HG02970 (cell line): ENCODE data around the gene NOTCH4.
"Not testable (repeated sequence)": the region's sequence is repeated elsewhere in the genome, so short reads cannot be mapped to it uniquely, and the experiment has no call there.

Experiments
- ATAC-seq: cut with Tn5 transposase; IDR thresholded peaks from one replicate; pipeline ENCODE4 v1.9.1; 2021; ENCODE audit warnings: mild to moderate bottlenecking, moderate library complexity, moderate number of reproducible peaks; ENCODE audit not compliant: unreplicated experiment, low FRiP score

NOTCH4 gene

DNA sequence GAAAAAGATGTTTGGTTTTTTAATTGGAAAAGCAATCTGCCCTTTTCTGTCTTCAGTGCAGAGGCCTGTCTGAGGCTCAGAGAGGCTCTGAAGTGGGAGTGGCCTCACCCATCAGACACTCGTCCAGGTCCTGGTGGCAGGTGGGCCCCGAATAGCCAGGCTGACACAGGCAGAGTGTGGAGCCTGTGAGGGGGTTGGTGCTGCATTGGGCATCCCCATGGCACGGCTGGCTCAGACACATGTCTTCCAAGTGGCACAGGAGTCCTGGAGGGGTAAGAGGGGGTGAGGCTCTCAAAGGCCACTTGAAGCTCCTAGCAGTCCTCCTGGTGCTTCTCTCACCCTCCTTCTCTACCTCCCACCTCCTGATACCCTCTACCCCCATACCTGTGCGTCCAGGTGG, 3.8 kb downstream of the NOTCH4 start:
- no peak for ATAC-seq

DNA sequence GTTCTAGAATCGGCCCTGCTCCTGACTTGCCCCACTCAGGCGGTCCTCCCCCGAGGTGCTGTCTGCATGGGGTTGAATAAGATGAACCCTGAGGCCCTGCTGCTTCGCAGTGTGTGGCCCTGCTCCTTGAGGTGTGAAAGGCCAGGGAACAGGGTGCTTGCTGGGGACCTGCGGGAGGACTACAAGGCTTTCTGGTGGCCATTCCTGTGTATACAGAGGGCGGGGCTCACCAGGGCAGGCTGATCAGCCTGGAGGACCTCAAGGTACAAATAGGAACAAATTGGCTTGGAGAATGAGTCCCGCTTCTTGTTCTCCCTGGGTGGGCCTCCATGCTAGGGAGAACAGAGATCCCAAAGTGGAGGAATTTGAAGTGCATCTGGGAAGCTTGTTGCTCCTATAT, 5.7 kb downstream of the NOTCH4 start:
- no peak for ATAC-seq

DNA sequence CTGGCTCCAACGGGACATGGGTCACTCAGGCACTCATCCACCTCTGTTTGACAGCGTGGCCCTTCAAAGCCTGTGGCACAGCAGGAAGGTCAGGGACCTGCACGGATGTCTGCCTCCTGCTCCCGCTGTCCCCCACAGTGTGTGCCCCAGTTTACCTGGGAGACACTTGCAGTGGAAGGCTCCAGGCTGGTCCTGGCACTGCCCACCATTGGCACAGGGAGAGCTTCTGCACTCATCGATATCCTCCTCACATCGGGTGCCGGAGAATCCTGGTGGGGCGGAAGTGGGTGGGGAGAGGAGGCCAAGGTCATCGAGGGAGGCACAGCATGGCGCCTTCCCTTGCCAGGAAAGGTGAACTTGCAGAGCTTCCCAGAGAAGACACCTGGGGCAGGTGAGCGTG, 6.9 kb downstream of the NOTCH4 start:
- no peak for ATAC-seq

DNA sequence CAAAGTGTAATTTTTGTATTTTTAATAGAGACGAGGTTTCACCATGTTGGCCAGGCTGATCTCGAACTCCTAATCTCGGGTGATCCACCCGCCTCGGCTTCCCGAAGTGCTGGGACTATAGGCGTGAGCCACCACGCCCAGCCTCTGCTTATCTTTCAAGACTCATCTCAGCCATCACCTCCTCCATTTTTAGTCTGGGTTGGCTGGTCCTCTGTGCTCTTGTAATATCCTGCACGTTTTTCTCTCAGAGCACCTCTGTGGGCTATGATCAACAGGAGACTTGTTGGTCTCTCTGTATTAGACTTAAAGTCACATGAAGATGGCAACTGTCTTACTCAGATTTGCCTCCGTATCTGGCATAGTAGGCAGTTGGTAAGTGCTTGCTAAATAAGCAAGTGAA, 7.6 kb downstream of the NOTCH4 start:
- ATAC-seq = no peak

DNA sequence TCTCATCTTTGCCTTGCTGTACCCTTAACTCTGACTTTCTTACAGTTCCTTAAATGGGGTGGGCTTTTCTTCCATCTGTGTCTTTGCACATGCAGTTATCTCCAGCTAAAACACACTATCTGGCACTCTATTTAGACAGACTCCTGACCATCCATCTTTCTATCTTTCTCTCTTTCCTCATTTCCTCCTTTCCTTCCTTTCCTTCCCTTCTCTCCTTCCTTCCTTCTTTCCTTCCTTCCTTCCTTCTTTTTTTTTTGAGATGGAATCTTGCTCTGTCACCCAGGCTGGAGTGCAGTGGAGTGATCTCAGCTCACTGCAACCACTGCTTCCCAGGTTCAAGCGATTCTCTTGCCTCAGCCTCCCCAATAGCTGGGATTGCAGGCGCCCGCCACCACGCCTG, 8.2 kb downstream of the NOTCH4 start:
- ATAC-seq = no peak

DNA sequence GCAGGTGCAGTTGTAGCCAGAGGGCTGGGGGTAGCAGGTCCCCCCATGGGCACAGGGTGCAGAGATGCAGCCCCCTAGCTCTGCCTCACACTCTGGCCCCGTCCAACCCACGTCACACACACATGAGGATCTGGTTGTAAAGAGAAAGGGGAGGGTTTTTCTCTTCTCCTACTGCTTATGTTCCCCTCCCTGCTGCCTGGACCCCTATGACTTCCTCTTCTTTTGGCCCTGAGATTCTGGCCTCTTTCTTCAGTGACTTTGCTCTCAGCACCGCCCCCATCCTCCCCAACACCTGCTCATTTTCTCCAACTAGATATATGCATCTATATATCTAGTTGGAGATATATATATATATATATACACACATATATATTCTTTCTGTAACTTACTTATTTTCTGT, 9.7 kb downstream of the NOTCH4 start:
- no peak for ATAC-seq

DNA sequence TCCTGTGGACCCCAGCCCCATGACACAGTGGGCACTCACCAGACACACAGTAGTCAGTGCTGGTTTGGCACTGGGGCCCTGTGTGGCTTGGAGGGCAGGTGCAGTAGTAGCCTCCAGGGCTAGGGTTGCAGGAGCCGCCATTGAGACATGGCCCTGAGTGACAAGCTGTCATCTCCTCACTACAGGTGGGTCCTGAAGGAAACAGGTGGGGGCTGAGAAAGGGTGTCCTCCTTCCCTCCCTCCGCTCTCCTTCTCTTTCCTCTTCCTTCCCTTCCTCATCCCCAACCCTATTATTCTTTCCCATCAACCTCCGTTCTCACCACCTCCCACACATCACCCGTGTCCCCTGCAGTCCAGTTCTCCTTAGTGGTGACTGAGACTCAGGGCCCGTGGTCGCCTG, 10.2 kb downstream of the NOTCH4 start:
- ATAC-seq = no peak

DNA sequence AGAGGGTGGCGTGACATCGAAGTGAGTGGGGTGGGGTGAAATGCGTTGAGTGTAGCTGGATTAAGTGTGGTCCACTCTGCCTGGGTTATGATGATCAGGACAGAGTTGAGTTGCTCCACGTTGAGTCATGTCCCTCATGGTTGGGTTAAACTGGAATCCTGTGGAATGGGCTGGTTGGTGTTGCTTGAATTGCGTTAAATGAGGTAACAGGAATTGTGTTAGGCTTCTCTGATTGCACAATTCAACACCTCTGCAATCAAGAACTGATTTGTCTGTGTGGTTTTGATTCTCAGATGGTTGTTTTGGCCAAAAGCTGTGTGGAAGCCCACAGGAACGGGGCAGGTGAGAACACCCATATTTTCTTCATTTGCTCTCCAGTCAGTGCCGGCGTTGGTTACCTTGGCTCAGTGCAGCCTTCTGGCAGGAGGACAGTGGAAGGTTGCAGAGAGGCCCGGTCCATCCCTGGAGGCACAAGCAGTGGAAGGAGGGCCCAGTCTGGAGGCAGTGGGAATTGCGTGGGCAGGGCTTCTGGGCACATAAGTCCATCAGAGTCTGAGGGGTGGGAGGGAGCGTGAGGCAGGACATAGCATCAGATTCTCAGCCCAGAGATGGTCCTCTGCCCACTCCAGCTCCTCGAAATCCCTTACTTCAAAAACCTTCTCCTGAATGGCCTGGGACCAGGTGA, 11.6 kb downstream of the NOTCH4 start:
- no peak for ATAC-seq

DNA sequence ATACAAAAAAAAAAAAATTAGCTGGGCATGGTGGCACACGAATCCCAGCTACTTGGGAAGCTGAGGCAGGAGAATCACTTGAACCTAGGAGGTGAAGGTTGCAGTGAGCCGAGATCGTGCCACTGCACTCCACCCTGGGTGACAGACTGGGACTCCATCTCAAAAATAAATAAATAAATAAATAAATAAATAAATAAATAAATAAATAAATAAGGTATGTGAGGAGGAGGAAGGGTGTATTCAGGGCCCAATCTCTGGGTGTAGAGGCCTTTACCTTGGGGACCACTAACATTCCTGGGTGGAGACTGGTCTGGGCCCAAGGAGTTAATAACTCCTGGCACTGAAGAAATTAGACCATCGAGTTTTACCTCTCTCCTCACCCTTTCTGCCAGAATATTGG, 12.4 kb downstream of the NOTCH4 start:
- ATAC-seq = not testable (repeated sequence)

DNA sequence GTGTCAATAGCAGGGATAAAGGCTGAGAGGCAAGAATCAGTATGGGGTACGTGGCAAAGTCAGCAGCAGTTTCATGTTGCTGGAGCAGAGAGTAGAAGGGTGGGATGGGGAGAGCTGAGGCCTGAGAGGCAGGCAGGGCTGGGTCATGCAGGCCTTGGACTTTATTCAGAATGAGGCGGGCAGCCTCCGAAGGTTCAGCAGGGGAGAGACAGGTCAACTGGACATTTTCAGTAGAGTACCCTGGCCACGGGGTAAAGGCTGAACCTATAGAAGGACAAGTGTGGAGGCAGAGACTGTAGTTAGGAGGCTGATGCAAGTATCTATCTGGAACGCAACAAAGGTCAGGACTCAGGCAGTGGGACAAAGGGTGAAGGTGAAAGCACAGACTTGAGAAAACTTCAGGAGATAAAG, 13.7 kb downstream of the NOTCH4 start:
- ATAC-seq = no peak

DNA sequence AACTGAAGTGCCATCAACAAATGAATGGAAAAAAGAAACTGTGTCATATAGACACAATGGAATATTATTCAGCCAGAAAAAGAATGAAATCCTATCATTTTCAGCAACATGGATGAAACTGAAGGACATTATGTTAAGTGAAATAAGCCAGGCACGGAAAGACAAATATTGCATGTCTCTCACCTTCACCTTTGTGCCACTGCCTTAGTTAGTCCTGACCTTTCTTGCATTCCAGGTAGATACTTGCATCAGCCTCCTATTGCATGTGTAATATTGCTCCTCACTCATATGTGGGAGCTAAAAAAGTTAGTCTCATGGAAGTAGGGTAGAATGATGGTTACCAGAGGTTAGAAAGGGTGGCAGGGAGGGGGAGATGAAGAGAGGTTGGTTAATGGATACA, 14.9 kb downstream of the NOTCH4 start:
- no peak for ATAC-seq

DNA sequence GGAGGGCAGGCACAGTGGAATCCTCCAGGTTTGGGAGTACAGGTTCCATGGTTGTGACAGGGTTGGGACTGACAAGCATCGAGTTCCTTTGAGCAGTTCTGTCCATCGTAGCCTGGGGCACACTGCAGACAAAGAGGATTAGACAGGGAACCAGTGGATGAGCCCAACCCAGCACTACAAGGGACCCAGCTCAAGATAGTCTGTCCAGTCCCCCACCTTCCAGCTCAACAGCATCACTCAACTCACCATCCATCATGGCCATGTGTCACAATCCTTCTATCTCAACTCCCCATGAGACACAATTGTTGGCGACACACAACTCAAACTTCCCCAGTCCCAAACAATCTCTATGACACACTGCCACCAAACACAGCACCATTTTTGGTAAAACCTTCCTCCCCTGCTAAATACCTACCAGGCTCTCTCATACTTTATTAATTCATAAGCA, 19.6 kb downstream of the NOTCH4 start:
- ATAC-seq = no peak

DNA sequence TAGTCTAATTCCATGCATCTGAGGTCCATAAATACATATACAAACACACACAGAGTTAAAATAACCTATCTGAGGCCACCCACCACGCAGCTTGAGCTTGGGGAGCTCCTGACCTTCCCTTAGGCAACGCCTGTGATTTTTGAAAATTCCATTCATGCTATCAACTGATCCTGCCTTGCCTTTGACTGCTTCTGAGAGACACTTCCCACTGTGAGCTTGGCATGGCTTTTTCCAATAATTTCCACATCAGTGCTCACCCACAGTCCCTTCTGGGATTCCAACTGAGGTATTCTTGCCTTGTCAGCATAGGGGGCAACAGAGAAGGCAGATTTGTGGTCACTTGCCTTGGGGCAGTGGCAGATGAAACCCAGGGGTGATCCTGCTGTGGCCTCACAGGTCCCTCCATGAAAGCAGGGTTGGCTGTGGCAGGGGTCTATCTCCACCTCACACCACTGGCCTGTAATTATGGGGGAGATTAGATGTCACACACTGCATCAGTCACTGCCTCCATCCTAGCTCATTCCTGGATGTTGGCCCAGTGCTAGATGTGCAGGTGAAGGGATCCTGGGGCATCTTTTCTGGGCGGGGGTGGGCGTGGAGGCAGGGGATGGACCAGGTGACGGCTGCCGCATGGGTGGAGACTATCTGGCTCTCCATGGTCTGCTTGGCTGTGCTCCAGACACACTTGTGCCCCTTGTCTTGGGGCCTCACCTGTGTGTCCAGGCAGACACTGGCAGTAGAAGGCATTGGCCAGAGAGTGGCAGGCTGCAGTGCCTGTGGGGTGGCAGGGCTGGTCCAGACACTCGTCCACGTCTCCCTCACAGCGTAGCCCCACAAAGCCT, 20.2 kb downstream of the NOTCH4 start:
- ATAC-seq = no peak

DNA sequence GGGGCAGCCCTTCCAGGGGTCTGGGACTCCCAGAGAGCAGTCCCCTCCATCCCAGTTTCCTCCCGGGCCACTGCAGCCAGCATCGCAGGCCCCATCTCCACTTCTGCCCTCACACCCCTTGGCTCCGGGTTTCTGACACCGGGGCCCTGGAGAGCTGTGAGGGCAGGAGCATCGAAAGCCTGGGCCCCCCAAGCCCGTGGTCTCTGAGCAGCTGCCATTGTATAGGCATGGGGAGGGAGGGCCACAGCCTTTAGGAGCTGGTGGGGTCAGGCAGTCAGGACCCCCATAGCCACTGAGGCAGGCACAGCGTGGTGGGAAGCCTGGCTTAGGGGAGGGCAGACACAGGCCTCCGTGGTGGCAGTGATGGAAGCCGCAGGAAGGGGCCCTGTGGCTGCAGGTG, 21.7 kb downstream of the NOTCH4 start:
- no peak for ATAC-seq

DNA sequence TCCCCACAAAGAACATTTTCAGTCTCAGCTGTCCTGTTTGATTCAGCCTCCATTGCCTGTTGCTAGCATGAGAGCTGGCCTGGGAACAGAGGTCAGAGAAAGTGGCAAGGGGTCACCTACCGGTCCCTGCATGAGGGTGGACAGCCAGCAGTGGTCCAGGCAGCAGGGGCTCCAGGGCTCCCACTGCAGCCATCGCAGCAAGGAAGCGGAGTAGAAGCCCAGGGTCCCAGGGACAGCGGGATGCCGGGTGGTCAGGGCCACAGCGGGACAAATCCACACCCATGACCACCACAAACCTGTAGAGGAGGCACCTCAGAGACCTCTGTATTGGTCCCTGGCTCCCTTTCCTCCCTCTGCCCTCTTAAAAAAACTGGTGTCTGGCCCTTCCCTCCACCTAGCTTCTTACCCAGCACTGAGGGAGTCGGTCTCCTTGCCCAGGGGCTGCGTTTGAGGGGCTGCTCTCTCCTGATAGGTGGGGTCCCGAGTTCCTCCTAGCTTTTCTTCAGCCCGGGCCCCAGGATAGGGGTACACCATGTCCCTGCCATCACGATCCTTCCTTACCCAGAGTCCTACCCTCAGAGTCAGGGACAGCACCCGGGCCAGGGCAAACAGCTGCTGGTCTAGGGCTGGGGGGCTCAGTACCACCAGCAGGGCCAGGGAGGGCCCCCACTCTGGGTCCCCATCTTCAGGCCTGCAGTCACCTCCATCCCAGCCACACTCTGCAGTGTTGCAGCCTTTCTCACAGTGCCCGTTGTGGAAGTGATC, 23.0 kb downstream of the NOTCH4 start:
- ATAC-seq = no peak

DNA sequence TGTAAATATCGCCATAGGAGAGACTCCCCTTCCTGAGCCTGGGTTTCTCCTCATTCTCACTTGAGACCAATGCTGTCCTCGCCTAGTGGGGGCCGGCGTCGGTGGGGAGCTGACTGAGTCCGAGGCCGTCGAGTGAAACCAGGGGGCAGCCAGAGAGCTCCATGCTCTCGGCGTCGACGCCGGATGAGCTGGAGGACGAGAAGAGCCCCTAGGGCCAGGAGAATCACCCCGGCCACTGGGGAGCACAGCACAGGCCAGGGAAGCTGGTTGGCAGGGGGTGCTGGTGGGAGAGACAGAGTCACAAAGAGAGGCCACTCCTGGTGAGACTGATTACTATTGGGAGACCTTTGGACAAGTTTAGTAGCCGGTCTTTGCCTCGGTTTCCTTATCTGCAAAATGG, 25.0 kb downstream of the NOTCH4 start:
- no peak for ATAC-seq

DNA sequence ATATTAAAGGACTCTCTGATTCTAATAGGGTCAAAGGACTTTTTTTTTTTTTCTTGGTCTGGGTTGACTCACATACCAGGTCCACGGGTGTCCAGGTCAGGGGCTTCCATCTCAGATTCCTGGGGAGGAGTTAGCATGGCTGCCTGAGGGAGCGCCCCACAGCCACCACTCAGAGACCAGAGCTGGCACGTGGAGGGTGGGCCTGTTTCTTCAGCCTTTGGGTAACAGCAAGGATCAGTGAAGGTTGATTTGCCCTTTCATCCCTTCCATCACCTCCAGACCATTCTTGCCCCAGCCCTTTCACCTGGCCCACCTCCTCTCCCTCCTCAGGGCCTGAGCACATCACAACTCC, 25.5 kb downstream of the NOTCH4 start:
- no peak for ATAC-seq

DNA sequence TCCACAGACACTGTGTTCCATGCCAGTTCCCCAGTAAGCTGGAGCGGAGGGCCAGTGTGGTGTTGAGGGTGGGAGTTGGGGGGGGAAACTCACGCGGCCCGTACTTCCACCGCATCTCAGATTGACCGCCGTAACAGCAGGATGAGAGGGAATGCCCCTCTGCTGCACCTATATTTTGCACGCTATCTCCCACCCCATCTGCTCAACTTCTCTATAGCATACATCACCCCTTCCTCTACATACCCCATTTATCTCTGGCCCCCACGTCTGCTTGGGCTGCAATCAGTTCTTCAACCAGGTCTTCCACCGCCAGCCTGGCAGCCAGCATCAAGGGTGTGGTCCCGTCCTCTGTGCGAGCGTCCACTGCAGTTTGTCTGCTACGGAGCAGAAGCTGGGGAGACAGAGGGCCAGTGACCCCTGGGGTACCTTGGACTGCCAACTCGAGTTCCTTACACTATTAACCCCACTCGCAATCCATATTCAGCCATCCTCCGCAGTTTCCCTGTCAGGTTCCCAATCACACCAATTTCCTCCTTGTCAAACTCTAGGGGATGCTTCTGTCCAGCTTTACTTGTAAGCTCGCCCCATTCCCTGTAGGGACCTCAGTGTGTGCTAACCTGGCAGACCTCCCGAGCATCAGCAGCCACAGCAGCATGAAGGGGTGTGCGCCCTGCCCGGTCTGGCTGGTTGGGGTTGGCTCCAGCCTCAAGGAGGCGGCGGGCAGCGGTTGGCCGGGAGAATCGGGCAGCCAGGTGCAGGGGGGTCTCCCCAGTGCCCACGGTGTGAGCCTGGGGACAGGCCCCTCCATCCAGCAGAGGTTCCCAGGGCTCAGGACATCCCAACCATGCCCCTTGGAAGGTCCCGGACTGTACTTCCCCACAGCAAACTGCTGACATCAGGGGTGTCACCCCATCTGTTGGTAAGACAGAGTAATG, 26.9 kb downstream of the NOTCH4 start:
- no peak for ATAC-seq

DNA sequence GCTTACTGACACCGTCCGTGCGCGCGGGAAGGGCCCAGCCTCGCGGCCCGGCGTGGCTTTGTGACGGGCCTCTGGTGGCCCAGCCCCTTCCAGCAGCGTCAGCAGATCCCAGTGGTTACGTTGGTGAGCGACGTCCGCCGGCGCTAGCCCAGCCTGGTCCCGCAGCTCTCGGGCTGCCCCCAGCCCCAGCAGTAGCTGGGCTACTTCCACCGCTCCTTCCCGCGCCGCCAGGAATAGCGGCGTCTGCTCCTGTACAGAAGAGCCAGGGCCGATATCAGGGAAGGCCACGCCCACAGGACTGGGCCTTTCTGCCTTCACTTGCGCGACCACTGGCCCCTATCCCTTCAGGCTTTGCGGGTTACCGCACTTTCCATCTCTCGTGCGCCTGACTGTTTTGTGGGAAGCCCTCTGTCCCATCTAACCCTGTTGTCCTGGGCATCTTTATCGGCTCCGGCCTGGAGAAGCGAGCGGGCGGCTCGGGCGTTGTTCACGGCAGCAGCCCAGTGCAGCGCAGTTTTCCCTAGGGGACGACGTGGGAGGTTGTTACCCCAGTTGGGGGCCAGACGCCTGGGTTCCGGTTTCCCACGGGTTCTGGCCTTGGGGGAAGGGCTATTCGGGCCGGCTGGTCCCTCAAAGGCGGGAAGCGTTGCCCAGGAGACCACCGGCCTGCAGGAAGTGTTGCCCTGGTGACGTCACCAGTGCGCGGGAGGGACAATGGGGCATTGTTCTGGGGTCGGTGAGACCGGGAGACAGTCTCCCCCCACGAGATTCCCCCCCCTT, 27.8 kb downstream of the NOTCH4 start:
- peak; percentile 77 for ATAC-seq

DNA sequence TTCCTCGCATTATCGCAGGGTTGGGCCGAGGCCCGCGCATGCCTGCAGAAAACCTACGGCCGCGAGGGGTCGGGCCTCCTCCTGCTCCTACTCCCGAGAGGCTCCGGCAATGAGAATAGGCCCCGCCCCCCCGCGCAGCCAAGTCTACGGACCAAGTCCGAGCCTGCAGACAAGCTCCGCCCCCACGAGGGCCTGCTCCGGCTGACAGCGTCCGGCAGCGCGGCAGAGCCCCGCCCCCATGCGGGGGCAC, 28.3 kb downstream of the NOTCH4 start:
- ATAC-seq = peak; percentile 68
